ENCODE measurements around the gene CAMK1D.

- no peak for TF ChIP-seq GATA2 (IDR thresholded peaks at IDR 0.05; ENCODE audit: low read depth, low read length)
- no peak for TF ChIP-seq GATA3 (IDR thresholded peaks at IDR 0.05; ENCODE audit: low read depth, low read length)
These were observed 189.2 kb downstream of the CAMK1D start for GRCh38 chr10:12538491-12538995.
